H9 (cell line): ENCODE data around the gene ZBBX. TPM values are rescaled to one million over a fixed set of nuclear protein-coding genes. Genes with fewer than 3 reads are reported as not detected.

Experiments used
- DNase-seq: peaks from one replicate; pipeline ENCODE4 v3.0.0-alpha.2; 2017
- H2AFZ ChIP-seq: one replicate; pipeline ENCODE4 v1.6.1; 2013; ENCODE audit warnings: mild to moderate bottlenecking, low read length, control low read depth, moderate library complexity
- H2AK5ac ChIP-seq: 2 replicates; pipeline ENCODE4 v1.6.1; 2013; ENCODE audit warnings: low read length, control low read depth, mixed read lengths; ENCODE audit not compliant: insufficient read length
- H2BK120ac ChIP-seq: one replicate; pipeline ENCODE4 v1.6.1; 2013; ENCODE audit warnings: low read depth, mild to moderate bottlenecking, low read length, control low read depth, inconsistent platforms; ENCODE audit not compliant: poor library complexity, severe bottlenecking
- H2BK12ac ChIP-seq: 2 replicates; pipeline ENCODE4 v1.6.1; 2013; ENCODE audit warnings: low read length, control low read depth, mixed read lengths, low read depth; ENCODE audit not compliant: insufficient read length
- H2BK15ac ChIP-seq: 2 replicates; pipeline ENCODE4 v1.6.1; 2013; ENCODE audit warnings: low read depth, low read length, control low read depth
- H2BK20ac ChIP-seq: one replicate; pipeline ENCODE4 v1.6.1; 2013; ENCODE audit warnings: low read depth, mild to moderate bottlenecking, low read length, control low read depth, inconsistent platforms; ENCODE audit not compliant: poor library complexity, severe bottlenecking
- H2BK5ac ChIP-seq: 2 replicates; pipeline ENCODE4 v1.6.1; 2013; ENCODE audit warnings: low read length, control low read depth, mixed read lengths; ENCODE audit not compliant: insufficient read length
- H3K14ac ChIP-seq: 2 replicates; pipeline ENCODE4 v1.6.1; 2013; ENCODE audit warnings: low read length, control low read depth; ENCODE audit not compliant: insufficient read depth
- H3K18ac ChIP-seq: 2 replicates; pipeline ENCODE4 v1.6.1; 2013; ENCODE audit warnings: low read depth, mild to moderate bottlenecking, mixed read lengths, low read length, control low read depth; ENCODE audit not compliant: insufficient read length
- H3K23ac ChIP-seq: 2 replicates; pipeline ENCODE4 v1.6.1; 2013; ENCODE audit warnings: low read length, control low read depth, mixed read lengths, low read depth; ENCODE audit not compliant: insufficient read length
- H3K23me2 ChIP-seq: 2 replicates; pipeline ENCODE4 v1.6.1; 2013; ENCODE audit warnings: low read depth, mild to moderate bottlenecking, mixed read lengths, low read length, control low read depth; ENCODE audit not compliant: insufficient read length, poor library complexity, severe bottlenecking
- H3K27ac ChIP-seq: 2 replicates; pipeline ENCODE4 v1.5.1; 2013; ENCODE audit warnings: low read length, control low read depth, mixed read lengths, low read depth; ENCODE audit not compliant: insufficient read length
- H3K27me3 ChIP-seq: 2 replicates; pipeline ENCODE4 v1.6.1; 2013; ENCODE audit warnings: low read length, control low read depth, inconsistent platforms; ENCODE audit not compliant: insufficient read depth
- H3K4ac ChIP-seq: 2 replicates; pipeline ENCODE4 v1.6.1; 2013; ENCODE audit warnings: low read depth, mild to moderate bottlenecking, control low read depth, inconsistent platforms, low read length, moderate library complexity
- H3K4me1 ChIP-seq: 2 replicates; pipeline ENCODE4 v1.6.1; 2013; ENCODE audit warnings: low read length, control low read depth, inconsistent platforms; ENCODE audit not compliant: insufficient read depth
- H3K4me2 ChIP-seq: 2 replicates; pipeline ENCODE4 v1.6.1; 2013; ENCODE audit warnings: low read length, control low read depth, mixed read lengths; ENCODE audit not compliant: insufficient read length, insufficient read depth
- H3K56ac ChIP-seq: 2 replicates; pipeline ENCODE4 v1.6.1; 2013; ENCODE audit warnings: low read depth, mild to moderate bottlenecking, mixed read lengths, low read length, control low read depth; ENCODE audit not compliant: insufficient read length
- H3K79me1 ChIP-seq: 2 replicates; pipeline ENCODE4 v1.6.1; 2013; ENCODE audit warnings: low read depth, mild to moderate bottlenecking, moderate library complexity, low read length, control low read depth, inconsistent platforms; ENCODE audit not compliant: insufficient read depth, poor library complexity, severe bottlenecking
- H3K79me2 ChIP-seq: 2 replicates; pipeline ENCODE4 v1.6.1; 2013; ENCODE audit warnings: low read length, control low read depth, inconsistent platforms; ENCODE audit not compliant: insufficient read depth
- H3K9ac ChIP-seq: 2 replicates; pipeline ENCODE4 v1.6.1; 2013; ENCODE audit warnings: low read length, control low read depth, mixed read lengths; ENCODE audit not compliant: insufficient read length; ENCODE audit errors: extremely low read depth
- H3K9me3 ChIP-seq: one replicate; pipeline ENCODE4 v1.6.1; 2013; ENCODE audit warnings: low read depth, low read length, inconsistent platforms; ENCODE audit not compliant: control insufficient read depth
- H3T11ph ChIP-seq: one replicate; pipeline ENCODE4 v1.6.1; 2013; ENCODE audit warnings: mild to moderate bottlenecking, low read length, control low read depth, inconsistent platforms
- H4K20me1 ChIP-seq: one replicate; pipeline ENCODE4 v1.6.1; 2013; ENCODE audit not compliant: control insufficient read depth, insufficient read length, insufficient read depth
- H4K5ac ChIP-seq: 2 replicates; pipeline ENCODE4 v1.6.1; 2013; ENCODE audit warnings: low read depth, mild to moderate bottlenecking, mixed read lengths, low read length, control low read depth; ENCODE audit not compliant: insufficient read length
- H4K8ac ChIP-seq: replicated peaks from 2 replicates; pipeline ENCODE4 v1.6.1; 2013; ENCODE audit warnings: low read length, control low read depth, mixed read lengths, low read depth; ENCODE audit not compliant: insufficient read length
- H4K91ac ChIP-seq: 2 replicates; pipeline ENCODE4 v1.6.1; 2013; ENCODE audit warnings: low read depth, mild to moderate bottlenecking, moderate library complexity, mixed read lengths, low read length, control low read depth; ENCODE audit not compliant: insufficient read length
- H3K27ac Mint-ChIP-seq, 3 experiments: 2 replicates in 2 of 3; 3 replicates in 1 of 3; pipeline ENCODE4 v1.8.0; 2020 to 2021; ENCODE audit warnings: mixed read lengths in 3 of 3, mild to moderate bottlenecking in 1 of 3, moderate library complexity in 1 of 3
- H3K27me3 Mint-ChIP-seq: 2 replicates; pipeline ENCODE4 v1.8.0; 2021; ENCODE audit warnings: low read depth, mild to moderate bottlenecking, moderate library complexity, mixed read lengths
- H3K36me3 Mint-ChIP-seq, 3 experiments: 2 replicates in 2 of 3; 3 replicates in 1 of 3; pipeline ENCODE4 v1.8.0; 2020 to 2021; ENCODE audit warnings: low read depth in 3 of 3, mixed read lengths in 3 of 3; ENCODE audit not compliant: insufficient read depth in 1 of 3
- H3K4me1 Mint-ChIP-seq, 2 experiments: 2 replicates each; pipeline ENCODE4 v1.8.0; 2020; ENCODE audit warnings: mixed read lengths in 2 of 2
- H3K4me3 Mint-ChIP-seq, 2 experiments: 2 replicates in 1 of 2; 3 replicates in 1 of 2; pipeline ENCODE4 v1.8.0; 2020 to 2021; ENCODE audit warnings: mild to moderate bottlenecking in 2 of 2, mixed read lengths in 2 of 2, moderate library complexity in 1 of 2
- H3K9me3 Mint-ChIP-seq, 2 experiments: 2 replicates in 1 of 2; 3 replicates in 1 of 2; pipeline ENCODE4 v1.8.0; 2020; ENCODE audit warnings: mild to moderate bottlenecking in 2 of 2, mixed read lengths in 2 of 2, moderate library complexity in 1 of 2
- WGBS: extraction: QIAGEN DNeasy Blood & Tissue Kit; methylation state at CpG from one replicate; pipeline ENCODE4 v1.1.7; 2013; ENCODE audit warnings: missing lambda C conversion rate, low lambda C conversion rate, mixed read lengths; ENCODE audit not compliant: insufficient read length; ENCODE audit errors: extremely low coverage; 5-methylcytosine and 5-hydroxymethylcytosine counted together
- total RNA-seq: library from RNA; stranded (reverse); gene quantifications from 2 replicates; pipeline ENCODE4 v1.2.1, GENCODE V29; 2021
- TF ChIP-seq, protein P1 (sequence below): fragments of 200-600 bp; sonication (generic); conservative IDR thresholded peaks from 3 replicates; pipeline ENCODE4 v1.8.0; 2021; ENCODE audit warnings: antibody characterized with exemption, mild to moderate bottlenecking

ZBBX gene
- total RNA-seq, 1 experiment from 2014 or later, result 2.4 TPM

DNA sequence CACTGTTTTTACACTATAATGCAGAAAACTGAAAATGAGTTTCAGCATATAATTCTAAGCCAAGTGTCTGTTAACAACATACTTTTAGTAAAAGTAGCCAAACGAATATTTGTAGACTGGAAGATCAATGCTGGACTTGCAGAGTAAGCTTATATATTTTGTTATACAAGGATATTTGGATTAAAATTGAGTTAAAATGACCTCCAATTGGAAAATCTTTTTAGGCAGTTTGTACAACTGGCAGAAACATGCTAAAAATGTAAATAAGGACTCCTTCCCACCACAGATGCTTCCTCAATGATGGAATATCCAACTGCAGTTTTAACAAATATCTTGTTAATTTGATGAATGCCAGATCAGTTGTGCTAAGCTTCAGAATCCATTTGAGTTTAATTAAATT is 25.3 kb downstream of the ZBBX start:
- Histone ChIP-seq H3K27ac (no peak overlapping the region), H4K8ac (no peak overlapping the region), H2AFZ (no peak overlapping the region), H3K9ac (no peak overlapping the region), H2BK15ac (no peak overlapping the region), H4K5ac (no peak overlapping the region), H3K79me1 (no peaks in the 10 kb centered on the region), H3K9me3 (no peaks in the 10 kb centered on the region), H3K56ac (no peak overlapping the region), H2BK120ac (no peak overlapping the region), H3K14ac (no peak overlapping the region), H3K4ac (no peak overlapping the region), H3K18ac (no peak overlapping the region), H2BK5ac (no peak overlapping the region), H3K23ac (no peak overlapping the region), H2BK12ac (no peak overlapping the region), H3T11ph (no peak overlapping the region), H3K27me3 (no peaks in the 10 kb centered on the region), H3K4me2 (no peak overlapping the region), H4K20me1 (no peaks in the 10 kb centered on the region), H4K91ac (no peak overlapping the region), H3K4me1 (no peaks in the 10 kb centered on the region), H3K23me2 (no peaks in the 10 kb centered on the region), H3K79me2 (no peaks in the 10 kb centered on the region), H2AK5ac (no peak overlapping the region), H2BK20ac (no peak overlapping the region)
- DNase-seq, result no peak
- no peaks in the 10 kb centered on the region for H3K4me1 Mint-ChIP-seq
- H3K27ac Mint-ChIP-seq, result no peak overlapping the region
- H3K36me3 Mint-ChIP-seq, result 0 out of 7 replicates have a peak, but pooled peaks cover 0 to 3% (median 0%) of the 10 kb centered on the region in 3 experiments
- H3K4me3 Mint-ChIP-seq, result no peak overlapping the region
- no peaks in the 10 kb centered on the region for H3K27me3 Mint-ChIP-seq
- TF ChIP-seq, protein P1, sequence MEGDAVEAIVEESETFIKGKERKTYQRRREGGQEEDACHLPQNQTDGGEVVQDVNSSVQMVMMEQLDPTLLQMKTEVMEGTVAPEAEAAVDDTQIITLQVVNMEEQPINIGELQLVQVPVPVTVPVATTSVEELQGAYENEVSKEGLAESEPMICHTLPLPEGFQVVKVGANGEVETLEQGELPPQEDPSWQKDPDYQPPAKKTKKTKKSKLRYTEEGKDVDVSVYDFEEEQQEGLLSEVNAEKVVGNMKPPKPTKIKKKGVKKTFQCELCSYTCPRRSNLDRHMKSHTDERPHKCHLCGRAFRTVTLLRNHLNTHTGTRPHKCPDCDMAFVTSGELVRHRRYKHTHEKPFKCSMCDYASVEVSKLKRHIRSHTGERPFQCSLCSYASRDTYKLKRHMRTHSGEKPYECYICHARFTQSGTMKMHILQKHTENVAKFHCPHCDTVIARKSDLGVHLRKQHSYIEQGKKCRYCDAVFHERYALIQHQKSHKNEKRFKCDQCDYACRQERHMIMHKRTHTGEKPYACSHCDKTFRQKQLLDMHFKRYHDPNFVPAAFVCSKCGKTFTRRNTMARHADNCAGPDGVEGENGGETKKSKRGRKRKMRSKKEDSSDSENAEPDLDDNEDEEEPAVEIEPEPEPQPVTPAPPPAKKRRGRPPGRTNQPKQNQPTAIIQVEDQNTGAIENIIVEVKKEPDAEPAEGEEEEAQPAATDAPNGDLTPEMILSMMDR, result no peak
- H3K9me3 Mint-ChIP-seq, result peaks cover 2 to 3% of the 10 kb centered on the region in 2 experiments; a peak in 3 of 5 replicates
- no CpG with 5 or more reads among the region's 1 CpG for WGBS
